ENCODE data around the gene PTPRO.

Gene PTPRO

GRCh38 chr12:15534322-15534721, 212.0 kb downstream of the PTPRO start:
- H3K4me3 Mint-ChIP-seq = no peak overlapping the region
- no peaks in the 10 kb centered on the region for H3K27me3 Mint-ChIP-seq (ENCODE audit: low read depth)
- peak overlapping the region in 1 of 3 experiments; percentile 20 for H3K27ac Mint-ChIP-seq
- H3K36me3 Mint-ChIP-seq (ENCODE audit: low read depth) = peaks cover 11% of the 10 kb centered on the region
- peaks cover 13% of the 10 kb centered on the region for H3K4me1 Mint-ChIP-seq
- no peak for TF ChIP-seq CTCF (IDR thresholded peaks at IDR 0.05; ENCODE audit: unreplicated experiment in 3 of 3)
- no peaks in the 10 kb centered on the region for H3K9me3 Mint-ChIP-seq

GRCh38 chr12:15534874-15535273, 212.6 kb downstream of the PTPRO start:
- peaks cover 11% of the 10 kb centered on the region for H3K36me3 Mint-ChIP-seq (ENCODE audit: low read depth)
- H3K27me3 Mint-ChIP-seq (ENCODE audit: low read depth) = no peaks in the 10 kb centered on the region
- H3K4me1 Mint-ChIP-seq = peaks cover 15% of the 10 kb centered on the region
- H3K4me3 Mint-ChIP-seq = no peak overlapping the region
- no peaks in the 10 kb centered on the region for H3K9me3 Mint-ChIP-seq
- peak overlapping the region in 1 of 3 experiments; percentile 20 for H3K27ac Mint-ChIP-seq
- TF ChIP-seq CTCF (IDR thresholded peaks at IDR 0.05; ENCODE audit: unreplicated experiment in 3 of 3) = no peak

- no peak for TF ChIP-seq CTCF (IDR thresholded peaks at IDR 0.05; ENCODE audit: unreplicated experiment in 3 of 3)
- Mint-ChIP-seq H3K27me3 (ENCODE audit: low read depth) (no peaks in the 10 kb centered on the region), H3K4me1 (peaks cover 20% of the 10 kb centered on the region), H3K9me3 (no peaks in the 10 kb centered on the region), H3K4me3 (no peak overlapping the region), H3K36me3 (ENCODE audit: low read depth) (peaks cover 6% of the 10 kb centered on the region), H3K27ac (no peak overlapping the region)
Observed at GRCh38 chr12:15535352-15535781, 213.1 kb downstream of the PTPRO start.

- H3K36me3 Mint-ChIP-seq (ENCODE audit: low read depth) = peaks cover 3% of the 10 kb centered on the region
- H3K27me3 Mint-ChIP-seq (ENCODE audit: low read depth) = no peaks in the 10 kb centered on the region
- no peak overlapping the region for H3K4me3 Mint-ChIP-seq
- no peak for TF ChIP-seq CTCF (IDR thresholded peaks at IDR 0.05; ENCODE audit: unreplicated experiment in 3 of 3)
- no peak overlapping the region for H3K27ac Mint-ChIP-seq
- no peaks in the 10 kb centered on the region for H3K9me3 Mint-ChIP-seq
- peaks cover 16% of the 10 kb centered on the region for H3K4me1 Mint-ChIP-seq
Observed at GRCh38 chr12:15536446-15536845, 214.1 kb downstream of the PTPRO start.

- H3K9me3 Mint-ChIP-seq = no peaks in the 10 kb centered on the region
- H3K4me1 Mint-ChIP-seq = peaks cover 15% of the 10 kb centered on the region
- TF ChIP-seq CTCF (IDR thresholded peaks at IDR 0.05; ENCODE audit: unreplicated experiment in 3 of 3) = no peak
- H3K36me3 Mint-ChIP-seq (ENCODE audit: low read depth) = peaks cover 3% of the 10 kb centered on the region
- no peak overlapping the region for H3K4me3 Mint-ChIP-seq
- H3K27me3 Mint-ChIP-seq (ENCODE audit: low read depth) = no peaks in the 10 kb centered on the region
- H3K27ac Mint-ChIP-seq = peak overlapping the region in 1 of 3 experiments; percentile 12
Observed at GRCh38 chr12:15538881-15539280, 216.6 kb downstream of the PTPRO start.

GRCh38 chr12:15540005-15540404, 217.7 kb downstream of the PTPRO start:
- H3K27ac Mint-ChIP-seq = peak overlapping the region; percentile 6 to 46 (median 8)
- no peaks in the 10 kb centered on the region for H3K27me3 Mint-ChIP-seq (ENCODE audit: low read depth)
- no peak for TF ChIP-seq CTCF (IDR thresholded peaks at IDR 0.05; ENCODE audit: unreplicated experiment in 3 of 3)
- H3K4me1 Mint-ChIP-seq = peaks cover 15% of the 10 kb centered on the region
- peaks cover 3% of the 10 kb centered on the region for H3K36me3 Mint-ChIP-seq (ENCODE audit: low read depth)
- no peaks in the 10 kb centered on the region for H3K9me3 Mint-ChIP-seq
- no peak overlapping the region for H3K4me3 Mint-ChIP-seq
